ENCODE results near the gene HTRA2.

HTRA2 gene

DNA sequence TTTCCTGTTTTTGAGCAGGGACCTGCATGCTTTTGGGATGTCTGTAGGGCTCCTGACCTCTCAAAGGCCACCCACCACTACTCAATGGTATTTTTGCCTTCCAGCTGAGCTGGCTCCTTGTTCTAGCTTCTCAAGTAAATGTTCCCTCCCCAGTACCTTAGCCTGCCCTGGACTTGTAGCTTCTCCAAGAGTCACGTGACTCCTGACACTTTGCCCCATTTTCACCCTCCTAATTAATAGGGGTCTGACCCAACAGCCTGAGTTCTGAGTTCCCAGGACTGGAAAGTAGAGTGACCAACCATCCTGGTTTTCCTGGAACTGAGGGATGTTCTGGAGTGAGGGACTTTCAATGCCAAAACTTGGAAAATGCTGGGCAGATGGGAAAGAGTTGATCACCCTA is 34.3 kb upstream of the HTRA2 start:
- Mint-ChIP-seq H3K9me3 (no peaks in the 10 kb centered on the region), H3K27me3 (ENCODE audit: low read depth, poor library complexity) (peaks cover 61% of the 10 kb centered on the region), H3K4me3 (no peak overlapping the region), H3K27ac (no peak overlapping the region), H3K36me3 (ENCODE audit: low read depth) (peaks cover 42% of the 10 kb centered on the region), H3K4me1 (peaks cover 28% of the 10 kb centered on the region)
- TF ChIP-seq, protein P1, sequence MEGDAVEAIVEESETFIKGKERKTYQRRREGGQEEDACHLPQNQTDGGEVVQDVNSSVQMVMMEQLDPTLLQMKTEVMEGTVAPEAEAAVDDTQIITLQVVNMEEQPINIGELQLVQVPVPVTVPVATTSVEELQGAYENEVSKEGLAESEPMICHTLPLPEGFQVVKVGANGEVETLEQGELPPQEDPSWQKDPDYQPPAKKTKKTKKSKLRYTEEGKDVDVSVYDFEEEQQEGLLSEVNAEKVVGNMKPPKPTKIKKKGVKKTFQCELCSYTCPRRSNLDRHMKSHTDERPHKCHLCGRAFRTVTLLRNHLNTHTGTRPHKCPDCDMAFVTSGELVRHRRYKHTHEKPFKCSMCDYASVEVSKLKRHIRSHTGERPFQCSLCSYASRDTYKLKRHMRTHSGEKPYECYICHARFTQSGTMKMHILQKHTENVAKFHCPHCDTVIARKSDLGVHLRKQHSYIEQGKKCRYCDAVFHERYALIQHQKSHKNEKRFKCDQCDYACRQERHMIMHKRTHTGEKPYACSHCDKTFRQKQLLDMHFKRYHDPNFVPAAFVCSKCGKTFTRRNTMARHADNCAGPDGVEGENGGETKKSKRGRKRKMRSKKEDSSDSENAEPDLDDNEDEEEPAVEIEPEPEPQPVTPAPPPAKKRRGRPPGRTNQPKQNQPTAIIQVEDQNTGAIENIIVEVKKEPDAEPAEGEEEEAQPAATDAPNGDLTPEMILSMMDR (IDR thresholded peaks at IDR 0.05), result no peak
- DNase-seq, result no peak

DNA sequence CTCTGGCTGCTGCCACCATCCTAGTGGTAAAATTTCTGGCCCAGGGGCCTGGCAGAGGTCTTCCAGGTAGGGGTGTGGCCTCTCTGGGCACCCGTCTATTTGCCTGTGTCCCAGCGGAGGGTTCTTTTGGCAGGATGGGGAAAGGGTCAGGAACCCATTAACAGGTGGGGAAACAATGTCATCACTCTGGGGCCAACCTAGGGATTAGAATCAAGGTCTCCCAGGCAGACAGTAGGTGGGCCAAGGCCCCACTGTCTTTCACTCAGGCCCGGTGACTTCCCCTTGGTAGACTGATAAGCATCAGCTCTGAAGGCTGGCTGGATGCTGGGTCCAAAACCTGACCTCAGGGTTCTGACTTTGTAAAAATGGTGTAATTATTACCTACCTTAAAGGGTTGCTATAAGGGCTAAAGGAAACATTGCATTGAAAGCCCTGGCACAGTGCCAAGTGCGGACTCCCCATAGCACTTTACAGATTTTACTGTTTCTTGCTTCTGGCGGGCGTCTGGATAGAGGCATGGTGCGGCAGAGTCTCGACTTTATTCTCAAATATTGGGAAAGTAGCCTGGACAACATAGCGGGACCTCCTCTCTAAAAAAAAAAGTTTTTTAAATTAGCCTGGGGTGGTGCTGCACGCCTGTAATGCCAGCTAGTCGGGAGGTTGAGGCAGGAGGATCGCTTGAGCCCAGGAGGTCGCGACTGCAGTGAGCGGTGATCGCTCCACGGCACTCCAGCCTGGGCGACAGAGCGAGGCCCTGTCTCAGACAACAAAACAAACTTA is 32.5 kb upstream of the HTRA2 start:
- Mint-ChIP-seq H3K4me3 (peak overlapping the region; percentile 89), H3K9me3 (no peaks in the 10 kb centered on the region), H3K27me3 (ENCODE audit: low read depth, poor library complexity) (peaks cover 79% of the 10 kb centered on the region), H3K27ac (no peak overlapping the region), H3K4me1 (peaks cover 45% of the 10 kb centered on the region), H3K36me3 (ENCODE audit: low read depth) (peaks cover 24% of the 10 kb centered on the region)
- TF ChIP-seq, protein P1 (IDR thresholded peaks at IDR 0.05), result no peak
- no peak for DNase-seq

DNA sequence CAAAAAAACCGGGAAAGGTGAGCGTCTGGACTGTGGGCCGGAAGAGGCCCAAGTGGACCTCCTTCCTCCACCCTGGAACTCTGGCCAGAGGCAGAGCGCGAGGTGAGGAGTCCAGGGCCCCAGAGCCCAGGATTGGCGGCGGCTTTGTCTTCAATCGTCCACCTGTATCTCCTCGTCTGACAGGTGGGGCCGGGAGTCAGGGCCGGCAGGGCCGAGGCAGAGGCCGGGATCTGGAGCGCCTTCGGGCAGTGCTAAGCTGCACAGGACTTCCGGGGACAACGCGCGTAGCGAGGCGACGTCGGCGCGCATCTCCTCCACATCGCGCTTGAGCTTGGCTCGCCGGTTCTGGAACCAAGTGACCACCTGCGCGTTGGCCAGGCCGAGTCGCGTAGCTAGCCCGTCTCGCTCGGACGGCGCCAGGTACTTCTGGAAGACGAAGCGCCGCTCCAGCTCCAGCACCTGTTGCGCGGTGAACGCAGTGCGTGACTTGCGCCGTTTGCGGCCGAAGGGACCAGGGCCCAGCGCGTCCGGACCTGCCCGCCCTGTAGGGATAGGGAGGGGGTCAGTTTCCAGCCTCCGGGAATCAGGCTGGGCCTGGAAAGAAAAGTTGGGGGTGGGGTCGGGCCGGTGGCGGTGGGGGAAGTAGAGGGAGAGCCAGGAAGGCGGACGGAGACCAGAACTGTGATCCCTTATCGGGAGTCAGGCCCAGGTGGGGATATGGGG is 31.8 kb upstream of the HTRA2 start:
- no peak overlapping the region for H3K27ac Mint-ChIP-seq
- peaks cover 21% of the 10 kb centered on the region for H3K36me3 Mint-ChIP-seq (ENCODE audit: low read depth)
- peaks cover 52% of the 10 kb centered on the region for H3K4me1 Mint-ChIP-seq
- peak; percentile 41 for DNase-seq
- H3K27me3 Mint-ChIP-seq (ENCODE audit: low read depth, poor library complexity), result peaks cover 86% of the 10 kb centered on the region
- H3K9me3 Mint-ChIP-seq, result no peaks in the 10 kb centered on the region
- TF ChIP-seq, protein P1 (IDR thresholded peaks at IDR 0.05), result no peak
- peak overlapping the region; percentile 89 for H3K4me3 Mint-ChIP-seq

DNA sequence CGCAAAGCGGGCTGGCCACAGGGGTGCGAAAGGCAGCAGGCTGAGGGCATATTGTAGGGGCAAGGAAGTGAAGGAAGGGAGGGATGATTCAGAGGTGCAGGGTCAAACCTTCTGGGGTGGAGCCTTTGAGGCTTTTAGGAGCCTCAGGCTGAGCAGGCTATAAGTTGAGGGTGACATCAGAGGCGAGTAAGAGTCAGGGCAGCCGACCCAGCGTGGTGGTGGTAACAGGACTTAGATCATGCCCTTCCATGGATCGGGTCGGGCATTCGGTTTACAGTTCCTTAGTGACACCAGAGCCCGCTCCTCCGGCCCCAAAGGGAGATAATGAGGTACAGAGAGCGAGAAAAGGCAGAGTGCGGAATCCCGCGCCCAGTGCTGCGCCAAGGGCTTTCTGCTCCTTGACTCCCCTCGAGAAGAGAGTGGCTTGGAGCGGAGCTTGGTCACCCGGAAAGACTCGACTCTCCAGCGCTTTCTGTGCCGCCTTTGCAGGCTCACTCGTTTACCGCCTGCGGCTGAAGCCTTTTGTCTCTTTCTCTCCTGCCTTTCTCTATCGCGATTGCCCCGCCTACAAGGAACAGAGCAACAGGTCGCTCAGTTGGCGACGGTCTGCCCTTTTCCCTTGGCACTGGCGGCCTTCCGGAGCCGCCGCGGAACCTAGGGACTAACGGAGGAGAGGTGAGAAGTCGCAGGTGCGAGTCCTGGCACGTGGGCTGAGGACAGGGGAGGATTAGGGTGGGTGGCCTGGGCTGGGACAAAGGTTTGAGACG is 31.1 kb upstream of the HTRA2 start:
- TF ChIP-seq, protein P1 (IDR thresholded peaks at IDR 0.05), result no peak
- Mint-ChIP-seq H3K9me3 (no peaks in the 10 kb centered on the region), H3K27ac (no peak overlapping the region), H3K27me3 (ENCODE audit: low read depth, poor library complexity) (peaks cover 94% of the 10 kb centered on the region), H3K4me3 (peak overlapping the region; percentile 89), H3K36me3 (ENCODE audit: low read depth) (peaks cover 17% of the 10 kb centered on the region), H3K4me1 (peaks cover 58% of the 10 kb centered on the region)
- peak; percentile 50 for DNase-seq

DNA sequence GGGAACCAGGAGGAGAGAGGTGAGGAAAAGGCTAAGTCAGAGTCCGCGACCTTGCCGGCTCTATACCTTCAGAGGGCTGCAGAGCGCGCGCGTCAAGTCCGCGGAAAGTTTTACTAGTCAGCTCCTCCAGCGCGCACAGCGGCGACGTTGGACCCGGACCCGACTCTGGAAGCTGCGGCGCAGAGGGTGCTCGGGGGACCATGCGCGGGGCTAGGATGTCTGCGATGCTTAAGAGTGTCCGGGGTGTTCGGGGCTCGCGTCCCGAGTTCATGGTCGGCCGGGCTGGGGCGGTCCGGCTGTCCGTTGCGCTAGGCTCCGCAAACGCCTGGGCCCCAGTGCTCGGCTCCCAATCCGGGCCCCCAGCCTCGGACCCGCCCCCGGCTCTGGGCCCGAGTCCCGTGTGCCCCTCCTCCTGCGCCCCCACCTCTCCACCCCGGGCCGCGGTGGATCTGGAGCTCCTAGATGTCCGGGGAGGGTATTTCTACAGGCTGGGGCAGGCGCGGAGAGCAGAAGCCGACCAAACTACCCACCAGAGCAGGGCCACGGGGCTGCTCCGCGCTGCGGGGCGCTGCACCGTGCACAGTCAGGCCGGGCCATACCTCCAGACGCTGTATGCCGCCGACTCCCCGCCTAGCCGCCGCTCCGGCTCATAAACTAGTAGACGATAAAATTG is 30.3 kb upstream of the HTRA2 start, which contains the start of gene LBX2:
Gene LBX2, minus strand, starts transcription at position 337 of the 673 bp plus-strand sequence. Its CDS starts 66 bp downstream, at position 271.
- peaks cover 65% of the 10 kb centered on the region for H3K4me1 Mint-ChIP-seq
- no peaks in the 10 kb centered on the region for H3K9me3 Mint-ChIP-seq
- TF ChIP-seq, protein P1 (IDR thresholded peaks at IDR 0.05), result no peak
- peaks cover 100% of the 10 kb centered on the region for H3K27me3 Mint-ChIP-seq (ENCODE audit: low read depth, poor library complexity)
- H3K36me3 Mint-ChIP-seq (ENCODE audit: low read depth), result peaks cover 14% of the 10 kb centered on the region
- H3K27ac Mint-ChIP-seq, result no peak within 1 kb of the TSS
- DNase-seq, result peak; percentile 60
- H3K4me3 Mint-ChIP-seq, result peak within 1 kb of the TSS; percentile 89

Data from nephron progenitor cell (in vitro differentiated cells).